ENCODE results near the gene RHEX.
"Not testable (repeated sequence)": the region's sequence is repeated elsewhere in the genome, so short reads cannot be mapped to it uniquely, and the experiment has no call there.

Gene RHEX

DNA sequence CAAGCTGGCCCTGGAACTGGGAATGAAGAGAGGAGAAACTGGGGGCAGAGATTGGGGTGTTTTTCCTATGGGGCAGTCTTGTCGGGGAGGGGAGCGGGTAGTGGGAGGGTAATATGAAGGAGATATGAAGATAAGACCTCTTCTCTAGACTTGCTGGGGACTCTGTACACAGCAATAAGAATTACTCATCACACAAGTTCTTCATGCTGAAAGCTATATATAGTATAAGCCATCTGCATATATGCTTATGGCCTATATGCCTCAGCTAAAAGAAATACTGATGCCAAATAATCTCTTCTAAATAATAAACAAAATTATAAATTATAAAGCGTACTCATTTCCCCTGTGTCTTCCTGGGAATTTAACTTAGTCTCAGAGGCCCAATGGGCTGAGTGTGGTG is 7.9 kb downstream of the RHEX start:
- no peak for DNase-seq

DNA sequence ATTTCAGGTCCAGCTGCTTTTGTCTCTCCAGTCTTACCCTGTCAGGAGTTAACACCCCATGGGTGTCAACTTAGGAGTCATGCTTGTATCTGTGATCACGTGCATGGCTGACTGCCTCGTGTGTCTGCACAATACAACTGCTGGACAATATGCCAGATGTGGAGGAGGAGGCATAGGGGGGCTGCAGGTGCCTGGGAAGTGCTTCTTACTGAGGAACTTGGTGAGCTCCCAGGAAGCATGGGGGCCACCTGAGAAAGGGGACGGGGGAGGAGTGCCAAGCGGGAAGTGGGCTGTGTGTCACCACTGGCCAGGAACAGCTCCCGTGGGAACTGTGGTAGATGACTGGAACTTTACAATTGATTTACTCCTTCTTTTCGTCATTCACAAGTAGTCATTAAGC is 9.5 kb downstream of the RHEX start:
- no peak for DNase-seq

DNA sequence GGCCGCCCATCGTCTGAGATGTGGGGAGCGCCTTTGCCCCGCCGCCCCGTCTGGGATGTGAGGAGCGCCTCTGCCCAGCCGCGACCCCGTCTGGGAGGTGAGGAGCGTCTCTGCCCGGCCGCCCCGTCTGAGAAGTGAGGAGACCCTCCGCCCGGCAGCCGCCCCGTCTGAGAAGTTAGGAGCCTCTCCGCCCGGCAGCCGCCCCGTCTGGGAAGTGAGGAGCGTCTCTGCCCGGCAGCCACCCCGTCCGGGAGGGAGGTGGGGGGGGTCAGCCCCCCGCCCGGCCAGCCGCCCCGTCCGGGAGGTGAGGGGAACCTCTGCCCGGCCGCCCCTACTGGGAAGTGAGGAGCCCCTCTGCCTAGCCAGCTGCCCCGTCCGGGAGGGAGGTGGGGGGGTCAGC is 11.0 kb downstream of the RHEX start:
- DNase-seq = not testable (repeated sequence)

DNA sequence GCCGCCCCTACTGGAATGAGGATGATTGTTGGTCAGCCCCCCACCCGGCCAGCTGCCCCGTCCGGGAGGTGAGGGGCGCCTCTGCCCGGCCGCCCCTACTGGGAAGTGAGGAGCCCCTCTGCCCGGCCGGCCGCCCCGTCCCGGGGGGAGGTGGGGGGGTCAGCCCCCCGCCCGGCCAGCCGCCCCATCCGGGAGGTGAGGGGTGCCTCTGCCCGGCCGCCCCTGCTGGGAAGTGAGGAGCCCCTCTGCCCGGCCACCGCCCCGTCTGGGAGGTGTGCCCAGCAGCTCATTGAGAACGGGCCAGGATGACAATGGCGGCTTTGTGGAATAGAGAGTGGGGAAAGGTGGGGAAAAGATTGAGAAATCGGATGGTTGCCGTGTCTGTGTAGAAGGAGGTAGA is 11.5 kb downstream of the RHEX start:
- DNase-seq = not testable (repeated sequence)

DNA sequence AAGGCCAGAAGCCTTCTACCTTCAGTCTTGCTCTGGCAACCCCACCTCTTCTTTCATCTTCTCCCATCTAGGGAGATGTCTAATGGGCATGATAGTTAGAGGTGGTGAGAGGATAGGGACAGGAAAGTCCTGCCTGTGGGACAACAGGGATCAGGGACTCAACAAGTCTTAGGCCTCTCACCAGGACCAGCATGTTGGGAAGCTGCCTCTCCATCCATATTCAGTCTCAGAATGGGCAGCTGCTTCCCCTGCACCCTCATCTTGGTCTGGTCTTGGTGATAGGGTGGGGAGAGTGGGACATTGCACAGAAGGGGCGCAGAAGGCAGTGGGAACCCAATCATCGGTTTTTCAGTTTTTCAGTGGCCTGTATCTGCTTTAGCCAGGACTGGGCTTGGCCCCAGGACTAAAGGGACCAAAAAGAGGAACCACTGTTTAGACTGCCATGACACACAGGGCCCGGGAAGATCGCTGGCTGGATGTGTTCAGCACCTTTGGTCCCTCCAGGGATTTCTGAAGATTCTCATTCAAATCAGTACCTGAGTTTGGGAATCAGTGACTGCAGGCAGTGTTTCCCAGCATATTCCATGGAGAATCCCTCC is 12.7 kb downstream of the RHEX start:
- DNase-seq = no peak

DNA sequence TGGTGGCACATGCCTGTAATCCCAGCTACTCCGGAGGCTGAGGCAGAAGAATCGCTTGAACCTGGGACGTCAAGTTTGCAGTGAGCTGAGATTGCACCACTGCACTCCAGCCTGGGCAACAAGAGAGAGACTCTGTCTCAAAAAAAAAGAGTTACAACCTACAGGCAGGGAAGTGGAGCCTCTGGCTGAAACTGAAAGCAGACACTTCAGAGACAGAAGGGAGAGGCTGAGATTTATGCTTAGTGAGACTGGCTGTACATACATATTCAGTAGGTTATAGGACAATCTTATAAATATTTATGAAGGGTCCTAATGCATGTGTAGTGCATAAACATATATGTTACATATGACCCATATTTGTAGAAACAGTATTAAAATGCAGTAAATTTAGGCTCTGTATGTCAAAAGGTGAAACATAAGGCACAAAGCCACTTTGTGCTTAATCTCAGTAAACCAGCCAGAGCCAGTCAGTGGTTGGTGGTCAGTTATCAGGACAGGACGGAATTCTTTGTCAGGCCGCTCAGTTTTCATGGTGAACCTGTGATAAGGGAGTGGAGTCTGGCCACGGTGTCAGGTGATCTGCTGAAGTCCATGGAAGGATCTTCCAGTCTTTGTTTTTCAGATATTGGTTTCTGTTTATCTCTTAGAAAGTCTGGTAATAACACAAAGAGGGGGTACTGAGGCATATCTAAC is 13.7 kb downstream of the RHEX start:
- DNase-seq = no peak

DNA sequence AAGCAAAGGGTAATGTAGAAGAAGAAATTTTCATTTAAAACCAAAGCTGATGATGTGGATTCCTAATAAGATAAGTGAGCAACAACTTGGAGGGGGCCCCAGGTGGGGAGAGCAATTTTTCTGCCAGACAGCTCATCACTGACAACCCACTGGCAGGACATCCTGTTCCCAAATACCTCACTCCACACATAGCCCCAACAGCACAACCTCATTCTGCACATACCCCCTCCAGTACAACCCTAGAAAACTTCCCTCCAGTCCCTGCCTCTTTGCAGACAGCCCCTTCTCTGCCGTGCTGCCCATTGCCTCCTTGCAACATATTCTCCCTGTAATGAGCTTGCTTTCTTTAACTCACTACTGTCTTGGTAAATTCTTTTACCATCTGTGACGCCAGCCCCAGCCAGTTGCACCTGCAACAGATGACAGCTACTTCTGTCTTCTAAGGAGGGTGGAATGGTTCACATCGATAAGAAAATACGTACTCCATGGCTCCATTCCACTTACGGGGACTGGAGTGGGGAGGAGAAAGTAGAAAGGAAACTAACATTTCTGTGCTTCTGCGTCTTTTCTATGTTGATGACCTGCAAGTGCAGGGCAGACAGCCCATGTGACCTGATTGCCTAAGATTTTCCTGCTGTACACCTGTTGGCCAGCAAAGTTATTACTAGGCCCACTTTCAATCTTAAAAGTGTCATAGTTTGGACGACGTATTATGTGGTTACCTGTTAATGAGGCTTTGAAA is 14.7 kb downstream of the RHEX start:
- no peak for DNase-seq

DNA sequence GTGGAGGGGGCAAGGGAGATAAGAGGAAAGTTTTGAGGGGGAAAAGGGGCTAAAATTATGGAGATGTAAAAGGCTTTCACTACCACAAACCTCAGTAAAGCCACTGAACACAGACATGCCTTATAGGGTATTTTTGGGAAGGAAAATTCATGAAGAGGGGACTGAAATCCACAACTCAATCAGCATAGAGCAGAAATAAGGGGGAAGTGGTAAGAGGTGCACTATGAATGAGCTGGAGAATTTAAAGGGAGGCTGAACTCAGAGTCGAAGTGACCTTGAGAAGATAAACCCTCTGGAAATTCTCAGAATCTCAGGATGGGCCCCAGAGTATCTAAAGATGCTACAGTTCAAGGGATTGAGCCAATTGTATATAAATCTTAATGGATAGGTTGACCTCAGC is 15.3 kb downstream of the RHEX start:
- DNase-seq = no peak

DNA sequence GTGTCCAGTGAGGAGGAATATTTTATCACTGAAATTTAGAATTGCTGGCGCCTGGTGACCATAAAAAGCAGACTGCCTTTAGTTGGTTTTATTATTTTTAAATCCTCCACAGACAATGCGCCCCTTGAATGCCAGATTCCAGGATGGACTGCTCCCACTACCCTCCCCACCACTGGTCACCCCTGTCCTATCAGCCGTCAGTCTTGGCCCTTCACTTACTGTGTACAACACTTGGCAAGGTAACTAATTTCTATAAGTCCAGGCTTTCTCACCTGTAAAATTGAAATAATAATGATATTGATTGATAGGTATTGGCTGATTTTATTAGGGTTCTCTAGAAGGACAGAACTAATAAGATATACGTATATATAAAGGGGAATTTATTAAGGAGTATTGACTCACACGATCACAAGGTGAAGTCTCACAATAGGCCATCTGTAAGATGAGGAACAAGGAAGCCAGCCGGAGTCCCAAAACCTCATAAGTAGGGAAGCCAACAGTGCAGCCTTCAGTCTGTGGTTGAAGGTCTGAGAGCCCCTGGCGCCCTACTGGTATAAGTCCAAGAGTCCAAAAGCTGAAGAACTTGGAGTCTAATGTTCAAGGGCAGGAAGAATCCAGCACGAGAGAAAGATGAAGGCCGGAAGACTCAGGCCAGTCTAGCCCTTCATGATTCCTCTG is 17.8 kb downstream of the RHEX start:
- DNase-seq = no peak

DNA sequence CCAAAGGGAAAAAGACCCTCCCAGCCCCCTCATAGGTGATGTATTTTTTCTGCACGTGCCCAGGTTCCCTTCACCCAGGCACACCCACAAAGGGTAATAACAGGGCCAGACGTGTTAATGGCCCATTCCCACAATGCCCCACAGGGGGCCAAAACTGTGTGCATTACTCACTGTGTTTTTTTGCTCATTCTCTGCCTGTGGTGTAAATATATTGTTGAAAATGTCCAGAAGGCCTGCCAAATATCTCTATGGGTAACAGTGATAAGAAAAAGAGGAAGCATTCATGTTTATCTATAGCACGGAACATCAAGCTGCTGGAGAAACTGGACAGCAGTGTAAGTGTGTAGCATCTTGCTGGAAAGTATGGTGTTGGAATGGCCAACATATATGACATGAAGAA is 21.9 kb downstream of the RHEX start:
- DNase-seq = no peak

DNA sequence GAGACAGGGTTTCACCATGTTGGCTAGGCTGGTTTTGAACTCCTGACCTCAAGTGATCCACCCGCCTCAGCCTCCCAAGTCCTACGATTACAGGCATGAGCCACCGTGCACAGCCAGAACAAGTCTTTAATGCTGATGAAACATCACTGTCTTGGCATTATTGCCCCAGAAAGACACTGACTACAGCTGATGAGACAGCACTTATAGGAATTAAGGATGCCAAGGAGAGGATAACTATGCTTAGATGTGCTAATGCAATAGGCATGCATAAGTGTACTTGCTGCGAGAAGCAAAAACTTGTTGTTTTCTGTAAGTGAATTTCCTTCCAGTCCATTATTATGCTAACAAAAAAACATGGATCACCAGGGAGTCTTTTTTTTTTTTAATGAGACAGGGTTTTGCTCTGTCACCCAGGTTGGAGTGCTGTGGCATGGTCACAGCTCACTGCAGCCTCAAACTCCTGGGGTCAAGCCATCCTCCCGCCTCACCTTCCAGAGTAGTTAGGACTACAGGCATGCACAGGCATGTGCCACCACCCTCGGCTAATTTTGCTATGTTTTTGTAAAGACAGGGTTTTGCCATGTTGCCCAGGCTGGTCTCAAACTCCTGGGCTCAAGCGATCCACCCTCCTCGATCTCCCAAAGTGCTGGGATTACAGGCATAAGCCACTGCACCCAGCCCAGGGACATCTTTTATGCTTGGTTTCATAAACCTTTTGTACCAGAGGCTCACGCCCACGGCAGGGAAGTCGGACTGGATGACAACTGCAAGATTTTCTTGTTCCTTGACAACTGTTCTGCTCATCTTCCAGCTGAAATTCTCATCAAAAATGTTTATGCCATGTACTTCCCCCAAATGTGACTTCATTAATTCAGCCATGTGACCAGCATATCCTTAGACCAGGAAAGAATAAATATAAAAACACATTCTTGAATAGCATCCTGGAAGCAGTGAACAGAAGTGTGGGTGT is 23.1 kb downstream of the RHEX start:
- DNase-seq = no peak

DNA sequence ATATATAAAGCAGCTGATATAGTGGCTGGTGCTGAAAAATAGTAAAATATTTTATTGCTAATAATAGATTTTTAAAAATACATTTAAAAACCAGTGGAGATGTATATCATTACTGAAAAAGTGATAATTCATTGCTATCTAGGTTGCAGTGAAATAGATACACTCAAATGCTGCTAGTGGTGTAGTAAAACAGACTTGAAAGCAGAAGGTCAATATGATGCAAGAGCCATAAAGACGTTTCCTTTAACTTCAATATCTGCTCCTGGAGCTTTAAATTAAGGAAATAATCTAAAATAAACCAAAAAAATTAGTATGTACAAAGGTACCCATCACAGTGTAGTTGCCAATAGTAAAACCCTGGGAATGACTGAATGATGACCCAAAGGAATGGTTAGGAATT is 26.2 kb downstream of the RHEX start:
- no peak for DNase-seq

DNA sequence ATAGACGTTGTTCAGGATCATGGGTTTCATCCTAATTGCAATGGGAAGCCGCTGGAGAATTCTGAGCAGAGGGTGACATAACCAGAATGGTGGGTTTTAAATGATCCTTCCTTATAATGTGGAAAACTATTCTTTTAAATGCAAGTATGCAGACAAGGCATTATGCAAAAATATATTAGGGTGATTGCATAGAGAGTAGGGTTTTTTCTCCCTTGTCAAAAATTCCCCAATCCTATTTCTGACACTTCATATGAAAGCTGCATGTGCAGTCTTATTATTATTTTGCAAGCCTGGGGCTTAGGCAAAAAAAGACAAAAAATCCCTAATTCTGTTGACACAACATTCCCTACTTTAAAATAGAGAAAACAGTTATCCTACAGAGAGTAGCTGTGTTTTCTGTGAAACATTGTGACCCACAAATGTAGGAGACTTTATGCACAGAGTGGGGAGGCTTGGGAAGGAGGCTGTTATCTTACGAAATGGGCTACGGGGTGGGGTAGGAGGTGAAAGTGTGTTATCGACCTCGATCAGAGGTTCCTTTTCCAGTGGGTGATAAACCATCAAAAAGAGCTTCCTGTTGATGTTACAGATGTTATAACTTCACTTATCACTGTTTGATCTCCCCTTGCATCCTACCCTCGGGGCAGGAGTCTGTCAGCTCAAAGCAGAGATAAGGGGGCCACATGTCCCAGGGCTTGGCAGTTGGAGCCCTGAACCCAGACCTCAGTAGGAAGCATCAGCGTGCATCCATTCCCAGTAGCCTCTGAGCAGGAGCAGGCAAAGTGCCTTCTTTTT is 27.2 kb downstream of the RHEX start:
- DNase-seq = no peak

DNA sequence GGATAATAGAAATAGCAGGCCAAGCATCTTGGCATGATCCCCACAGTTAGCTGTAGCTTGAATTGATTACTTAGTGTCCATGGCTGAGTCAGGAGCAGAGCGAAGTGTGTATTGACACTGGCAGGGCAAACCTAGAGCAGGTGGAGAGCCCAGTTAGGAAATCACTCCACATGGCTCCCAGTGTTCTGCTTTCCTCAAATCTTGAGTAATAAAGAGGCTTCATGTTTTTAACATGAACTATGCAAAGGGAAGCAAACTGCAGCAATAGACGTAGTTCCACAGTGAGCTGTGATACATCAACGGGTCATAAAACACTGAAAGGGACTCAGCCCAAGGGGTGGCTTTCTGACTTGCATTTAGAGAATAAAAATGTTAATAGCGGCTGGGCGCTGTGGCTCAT is 28.9 kb downstream of the RHEX start:
- DNase-seq = no peak

DNA sequence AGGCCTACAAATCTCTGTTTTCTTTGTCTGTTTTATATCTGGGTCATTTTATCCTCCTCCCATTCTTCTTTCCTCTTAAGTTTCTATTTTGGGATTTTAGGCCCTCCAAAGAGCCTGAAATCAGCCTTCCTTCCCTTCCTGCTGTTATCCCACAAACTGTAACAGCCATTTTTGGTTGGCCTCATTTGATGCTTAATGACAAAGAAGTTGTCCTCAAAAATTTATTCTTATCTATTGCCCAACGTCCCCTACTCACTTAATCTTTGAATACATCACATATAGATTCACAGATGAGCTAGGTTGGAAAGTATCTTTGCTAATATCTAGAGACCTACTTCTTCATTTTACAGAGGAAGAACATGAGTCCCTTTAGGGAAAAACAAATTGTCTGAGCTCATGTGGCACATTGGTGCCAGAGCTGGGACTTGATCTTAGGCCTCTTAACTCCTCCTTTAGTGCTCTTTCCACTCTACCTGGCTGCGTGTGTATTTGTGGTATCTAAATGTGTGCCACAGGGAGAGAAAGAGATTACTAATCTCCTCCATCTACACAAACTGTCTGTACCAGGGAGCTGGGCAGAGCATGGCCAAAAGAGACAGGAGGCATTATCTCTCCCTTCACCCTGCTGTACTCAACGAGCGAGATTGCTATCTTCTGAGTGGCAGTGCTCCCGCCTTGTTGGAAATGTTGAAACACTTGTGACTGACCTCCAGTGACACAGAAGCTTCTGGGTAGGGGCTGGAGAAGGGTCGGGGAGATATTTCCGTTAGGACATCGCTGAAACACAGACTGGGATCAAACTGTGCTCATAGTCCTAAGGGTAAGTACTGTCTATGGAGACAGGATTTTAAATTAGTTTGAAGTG is 30.1 kb downstream of the RHEX start:
- no peak for DNase-seq

DNA sequence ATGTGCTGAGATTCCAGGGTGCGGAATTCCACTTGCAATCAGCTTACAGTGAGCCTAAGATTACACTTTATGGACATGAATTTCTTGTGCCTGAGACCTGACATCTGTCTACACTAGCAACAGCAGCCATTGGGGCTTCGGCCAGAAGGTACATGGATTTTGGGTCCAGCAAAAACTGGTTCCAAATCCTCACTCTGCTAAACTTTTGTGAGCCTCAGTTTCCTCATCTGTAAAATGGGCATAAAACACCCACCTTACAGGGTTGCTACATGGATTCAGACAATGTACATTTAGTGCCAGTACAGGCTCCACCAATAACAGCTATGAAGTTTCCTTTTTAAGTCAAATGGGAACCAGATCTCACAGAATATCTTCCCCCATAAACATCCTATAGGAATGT is 30.8 kb downstream of the RHEX start:
- no peak for DNase-seq

DNA sequence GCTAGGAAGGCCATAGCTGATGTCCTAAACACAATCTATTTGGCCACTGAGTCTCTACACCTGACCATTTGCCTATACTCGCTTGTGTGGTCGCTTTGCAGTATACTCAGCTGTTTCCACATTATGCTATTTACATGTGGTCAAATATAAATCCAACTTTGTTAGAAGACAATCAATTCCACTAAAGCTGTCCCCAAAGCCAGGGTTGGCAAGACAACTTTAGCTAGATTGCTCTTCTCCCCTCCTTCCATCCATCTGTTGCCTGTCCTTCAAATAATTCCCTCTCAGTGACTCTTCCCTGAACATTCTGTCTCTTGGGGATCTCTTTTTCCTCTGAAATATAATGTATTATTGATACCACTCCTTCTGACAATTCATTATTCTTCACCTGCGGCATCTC is 34.1 kb downstream of the RHEX start:
- no peak for DNase-seq

DNA sequence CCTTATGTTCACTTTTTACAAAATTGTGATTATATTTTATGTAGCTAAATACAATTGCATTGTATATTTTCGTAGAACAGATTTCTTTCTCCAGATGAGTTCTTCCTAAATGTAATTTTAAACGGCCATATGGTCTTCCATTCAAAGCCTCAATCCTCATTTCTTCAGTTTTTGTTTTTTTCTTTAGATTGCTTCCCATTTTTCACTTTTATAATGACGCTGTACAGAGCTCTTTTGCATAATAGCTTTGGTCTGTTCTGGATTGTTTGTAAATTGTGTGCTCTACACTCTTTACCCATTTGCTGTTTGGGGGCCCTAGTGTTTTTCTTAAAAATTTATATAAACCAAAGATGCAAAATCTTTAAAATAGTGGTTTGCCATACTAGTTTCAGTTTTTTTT is 36.4 kb downstream of the RHEX start:
- no peak for DNase-seq

DNA sequence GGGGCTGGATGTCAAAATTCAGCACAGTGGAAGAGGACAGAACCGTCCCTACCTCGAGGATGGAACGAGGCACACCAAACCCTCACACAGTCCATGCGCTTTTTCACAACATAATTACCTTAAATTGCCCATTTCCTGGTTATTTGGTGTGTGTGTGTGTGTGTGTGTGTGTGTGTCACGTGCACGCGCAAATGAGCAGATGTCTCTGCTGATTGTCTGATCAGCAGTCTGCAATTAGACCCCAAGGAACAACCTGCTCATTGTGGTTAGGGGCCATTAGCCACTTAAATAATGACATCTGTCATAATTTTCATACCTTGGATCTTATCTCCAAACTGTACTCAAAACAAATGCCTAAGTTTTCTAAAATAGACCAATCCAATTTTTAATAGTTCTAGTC is 41.1 kb downstream of the RHEX start:
- DNase-seq = peak; percentile 89

DNA sequence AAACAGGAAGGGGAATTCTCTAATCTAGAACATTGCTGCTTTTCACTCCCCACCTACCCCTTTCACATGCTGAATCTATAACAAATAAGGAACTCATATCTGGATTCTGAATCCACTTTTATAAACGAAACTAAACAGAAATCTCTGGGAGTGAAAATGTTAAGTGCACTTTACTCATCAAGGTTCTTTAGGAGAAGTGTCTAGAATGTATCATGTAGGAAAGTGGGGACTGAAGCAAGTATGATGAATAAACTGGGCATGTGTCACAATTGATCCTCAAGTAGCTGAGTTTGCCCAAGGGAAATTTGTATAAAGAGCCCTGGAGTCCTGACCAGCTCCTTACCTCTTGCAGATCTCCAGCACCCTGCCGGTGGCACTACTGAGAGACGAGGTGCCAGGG is 44.4 kb downstream of the RHEX start:
- DNase-seq = no peak
